Fibroblast of skin of left quadriceps (primary cell): Measurements from ENCODE around the gene ECE2.

Experiments
- DNase-seq, 2 experiments: peaks; one replicate each; pipeline ENCODE4 v3.0.0-alpha.2; 2013; ENCODE audit warnings: low read depth in 2 of 2

Gene ECE2

DNA sequence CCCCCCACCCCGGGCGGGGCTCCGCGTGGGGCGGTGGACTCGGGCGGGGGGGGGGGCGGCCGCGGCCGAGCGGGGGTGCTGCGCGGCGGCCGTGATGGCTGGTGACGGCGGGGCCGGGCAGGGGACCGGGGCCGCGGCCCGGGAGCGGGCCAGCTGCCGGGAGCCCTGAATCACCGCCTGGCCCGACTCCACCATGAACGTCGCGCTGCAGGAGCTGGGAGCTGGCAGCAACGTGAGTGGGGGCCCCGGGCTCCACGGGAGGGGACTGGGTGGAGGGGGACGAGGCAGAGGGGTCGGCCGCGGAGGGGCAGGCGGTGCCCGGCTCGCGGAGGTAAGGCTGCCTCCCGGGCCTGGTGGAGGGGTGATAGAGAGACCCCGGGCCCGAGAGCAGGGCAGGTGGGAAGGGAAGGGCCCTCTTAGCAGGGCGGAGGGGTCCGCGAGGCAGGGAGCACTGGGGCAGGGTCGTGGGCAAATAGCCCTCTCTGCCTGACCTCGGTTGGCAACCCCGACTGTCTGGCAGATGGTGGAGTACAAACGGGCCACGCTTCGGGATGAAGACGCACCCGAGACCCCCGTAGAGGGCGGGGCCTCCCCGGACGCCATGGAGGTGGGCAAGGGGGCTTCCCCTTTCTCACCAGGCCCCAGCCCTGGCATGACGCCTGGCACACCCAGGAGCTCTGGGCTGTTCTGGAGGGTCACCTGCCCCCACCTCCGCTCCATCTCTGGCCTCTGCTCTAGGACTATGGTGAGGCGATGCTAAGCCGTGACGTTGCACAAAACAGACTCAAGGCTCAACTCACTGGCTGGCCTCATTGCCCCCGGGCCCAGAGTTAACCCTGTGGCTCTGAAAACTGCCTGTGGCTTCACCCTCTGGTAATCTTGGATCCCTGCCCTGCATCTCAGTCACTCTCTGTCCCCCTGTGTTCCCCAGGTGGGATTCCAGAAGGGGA, at the start of gene ECE2:
ECE2 (plus strand) TSS at position 62 of the 950 bp plus-strand sequence; CDS start at position 194, 132 bp downstream.
- no peak for DNase-seq

DNA sequence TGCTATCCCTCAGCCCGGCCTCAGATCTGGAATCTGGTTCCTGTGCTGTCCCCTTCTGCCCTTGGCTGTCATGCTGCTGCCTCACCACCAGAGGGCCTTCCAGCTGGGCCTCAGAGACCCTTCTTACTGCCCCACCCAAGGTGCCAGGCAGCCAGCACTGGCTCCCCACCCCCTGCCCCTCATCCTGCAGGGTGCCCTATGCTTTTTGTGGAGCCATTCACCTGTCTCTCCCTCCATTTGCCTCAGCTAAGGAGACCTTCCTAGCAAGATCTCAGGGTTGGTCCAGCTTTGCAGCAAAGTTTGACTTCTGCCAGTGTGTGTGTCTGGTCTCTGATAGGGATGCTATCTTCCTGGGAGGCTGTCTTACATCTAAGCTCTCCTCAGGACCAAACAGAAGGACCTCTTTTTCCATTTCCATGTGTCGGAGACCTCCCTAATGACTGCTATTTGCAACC, 48.3 kb upstream of the ECE2 start:
- no peak for DNase-seq

DNA sequence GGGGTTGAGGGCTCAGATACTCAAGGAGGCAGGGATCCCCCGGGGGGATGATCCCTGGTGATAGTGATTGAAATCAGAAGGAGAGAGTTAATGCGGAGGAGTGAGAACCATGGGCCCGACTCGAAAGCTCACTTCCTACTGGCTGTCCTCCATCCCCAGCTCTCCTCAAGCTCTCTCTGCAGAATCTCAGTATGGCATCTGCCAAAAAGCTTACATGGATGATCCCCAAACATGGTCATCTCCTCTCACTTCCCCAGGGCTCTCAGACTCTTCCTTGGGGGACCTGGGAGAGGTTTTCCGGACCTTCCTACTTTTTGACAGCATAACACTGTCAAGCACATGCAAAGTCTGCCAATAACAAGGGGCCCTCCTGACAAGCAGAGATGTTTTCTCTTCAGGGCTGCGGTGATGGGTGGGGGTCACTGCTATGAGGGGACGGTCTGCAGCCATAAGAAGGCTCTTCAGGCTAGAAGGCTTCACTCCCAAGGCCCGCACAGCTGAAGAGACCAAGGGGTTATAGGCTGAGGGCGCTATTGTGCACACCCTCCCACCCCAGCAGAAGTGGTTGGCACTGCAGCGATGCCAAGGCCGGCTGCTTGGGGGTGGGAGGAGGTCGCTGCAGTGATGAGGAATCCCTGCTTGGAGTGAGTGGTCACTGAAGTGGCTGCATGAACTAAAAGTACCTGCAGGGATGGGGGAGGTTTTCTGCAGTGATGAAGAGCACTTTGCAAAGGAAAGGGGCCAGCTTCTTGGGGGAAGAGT, 47.3 kb upstream of the ECE2 start:
- no peak for DNase-seq

DNA sequence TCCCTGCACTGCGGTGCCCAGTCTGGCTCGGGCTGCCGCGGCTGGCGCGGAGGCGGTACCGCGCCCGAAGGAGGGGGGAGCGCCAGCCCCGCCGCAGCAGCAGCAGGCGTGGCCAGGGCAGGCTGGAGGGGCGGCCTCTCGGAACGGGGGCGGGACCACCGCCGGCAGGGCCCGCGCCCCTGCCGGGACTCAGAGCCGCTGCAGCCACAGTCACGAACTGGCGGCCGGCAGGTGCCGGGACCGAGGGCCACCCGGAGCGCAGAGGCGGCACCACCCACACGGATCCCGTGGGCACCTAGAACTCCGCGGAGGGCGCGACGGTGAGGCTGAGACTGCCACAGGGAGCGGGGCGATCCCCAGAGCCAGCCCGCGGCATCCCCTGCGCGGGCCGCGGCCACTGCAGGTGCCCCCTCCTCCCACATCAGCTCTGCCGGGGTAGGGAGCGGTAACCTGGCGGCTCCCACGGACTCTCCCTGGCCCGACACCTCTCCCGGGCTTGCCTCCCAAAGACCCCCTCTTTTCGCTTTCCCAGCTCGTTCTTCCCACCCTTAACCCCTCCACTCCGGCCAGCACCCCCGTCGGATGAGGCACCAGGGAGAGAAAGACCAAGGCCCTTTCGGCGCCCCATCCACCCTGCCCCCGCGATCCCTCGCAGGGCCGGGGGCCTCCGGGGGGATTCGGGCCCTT, 46.3 kb upstream of the ECE2 start, which contains the start of gene VWA5B2:
VWA5B2 (plus strand) TSS at position 192 of the 687 bp plus-strand sequence. CDS start 944 bp downstream, outside the sequence.
- no peak for DNase-seq

DNA sequence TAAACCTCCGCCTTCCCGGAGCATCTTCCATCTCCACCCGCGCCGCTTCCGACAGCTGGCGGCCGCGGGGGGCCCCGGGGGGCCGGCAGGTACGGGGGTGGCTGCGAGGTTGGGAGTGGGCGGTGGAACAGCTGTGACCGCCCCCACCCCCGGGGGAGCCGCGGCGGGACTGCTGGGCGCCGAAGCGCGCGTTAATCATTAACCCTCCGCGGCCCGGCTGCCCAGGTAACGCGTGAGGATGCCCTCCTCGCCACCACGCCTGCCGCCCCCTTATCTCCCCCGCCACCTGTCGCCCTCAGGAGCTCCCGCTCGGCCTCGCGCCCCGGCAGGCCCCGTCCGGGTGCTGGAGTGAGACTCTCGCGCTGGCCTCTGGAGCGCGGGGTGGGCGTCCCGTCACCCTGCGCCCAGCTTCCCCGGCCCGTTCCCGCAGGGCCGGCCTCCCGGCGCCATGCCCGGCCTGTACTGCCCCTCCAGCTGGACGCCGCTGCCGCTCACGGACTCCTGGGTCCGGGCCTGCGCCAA, 45.7 kb upstream of the ECE2 start:
- no peak for DNase-seq

DNA sequence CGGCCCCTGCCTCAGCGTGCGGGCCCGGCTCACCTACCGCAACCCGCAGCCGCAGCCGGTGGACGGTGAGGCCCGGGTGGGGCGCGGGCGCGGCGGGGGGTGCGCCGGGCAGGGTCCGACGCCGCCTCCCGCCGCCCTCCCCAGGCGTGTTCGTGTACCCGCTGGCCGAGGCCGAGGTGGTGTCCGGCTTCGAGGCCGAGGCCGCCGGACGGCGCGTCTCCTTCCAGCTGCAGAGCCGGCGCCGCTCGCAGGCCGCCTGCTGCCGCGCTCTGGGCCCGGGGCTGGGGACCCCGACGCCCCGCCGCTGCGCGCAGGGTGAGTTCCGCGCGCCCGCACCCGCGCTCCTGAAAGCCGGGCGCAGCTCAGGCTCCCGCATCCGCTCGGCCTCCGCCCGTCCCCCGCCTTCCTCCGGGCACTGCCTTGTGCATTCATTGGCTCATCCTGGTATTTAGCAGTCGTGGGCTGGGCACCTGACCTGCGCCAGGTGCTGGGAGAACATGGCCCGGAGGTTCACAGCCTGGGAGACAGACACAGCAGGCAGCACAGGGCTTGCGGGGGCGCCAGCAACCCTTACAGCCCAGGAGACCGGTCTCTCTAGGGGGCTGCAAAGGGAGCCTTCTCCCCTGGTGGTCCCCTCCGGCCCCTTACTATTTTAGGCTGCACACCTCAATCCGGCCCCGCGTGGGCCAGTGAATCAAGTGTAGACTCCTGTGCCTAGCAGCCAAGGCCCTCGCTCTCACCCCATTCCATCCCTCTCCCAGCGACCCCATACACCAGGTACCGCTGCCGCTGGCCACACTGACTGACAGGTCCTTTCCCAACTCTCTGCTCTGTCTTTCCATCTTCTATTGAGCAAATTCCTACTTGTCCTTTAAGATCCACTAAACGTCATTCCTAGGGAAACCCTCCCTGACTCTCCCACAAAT, 45.0 kb upstream of the ECE2 start:
- DNase-seq: no peak

DNA sequence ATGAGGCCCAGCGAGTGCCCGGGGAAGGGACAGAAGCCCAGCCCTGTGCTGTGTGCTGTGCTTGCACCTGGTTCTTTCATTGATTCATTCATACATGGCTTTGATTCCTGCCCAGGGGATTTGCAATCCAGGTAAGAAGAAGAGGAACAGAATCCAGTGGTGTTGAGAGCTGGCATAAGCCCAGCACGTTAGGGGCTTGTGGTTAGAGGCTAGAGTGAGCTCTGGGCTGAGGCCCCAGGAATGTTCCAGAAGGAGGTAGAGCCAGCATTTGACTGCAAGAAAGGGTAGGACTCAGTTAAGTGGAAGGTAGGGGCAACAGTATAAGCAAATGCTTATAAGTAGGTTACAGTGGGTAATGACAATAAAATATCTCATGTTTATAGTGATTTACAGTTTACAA, 44.2 kb upstream of the ECE2 start:
- DNase-seq: no peak

DNA sequence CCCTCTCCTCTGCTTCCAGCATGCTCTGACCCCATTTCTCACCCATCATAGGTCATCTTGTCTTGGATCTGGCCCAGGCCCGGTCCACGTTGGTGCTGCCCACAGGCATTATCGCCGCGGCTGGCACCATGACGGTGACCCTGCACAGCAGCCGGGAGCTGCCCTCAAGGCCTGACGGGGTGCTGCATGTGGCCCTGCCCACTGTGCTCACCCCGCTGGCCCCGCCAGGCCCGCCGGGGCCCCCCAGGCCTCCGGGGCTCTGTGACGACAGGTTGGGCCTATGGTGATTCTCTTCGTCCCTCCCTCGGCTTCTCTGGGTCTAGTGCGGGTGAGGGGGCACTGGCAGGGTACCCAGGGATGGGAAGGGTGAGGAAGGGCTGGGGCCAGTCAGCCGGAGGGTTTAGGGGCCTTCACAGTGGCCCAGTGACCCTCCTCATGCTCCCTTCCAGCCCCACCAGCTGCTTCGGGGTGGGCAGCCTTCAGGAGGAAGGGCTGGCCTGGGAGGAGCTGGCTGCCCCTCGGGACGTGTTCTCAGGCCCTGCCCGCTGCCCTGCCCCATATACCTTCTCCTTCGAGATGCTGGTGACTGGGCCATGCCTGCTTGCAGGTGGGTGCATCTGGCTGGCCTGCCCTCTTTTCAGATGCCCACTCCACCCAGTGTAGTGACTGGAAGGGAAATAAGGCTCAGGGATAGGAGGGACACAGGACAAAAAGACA, 42.5 kb upstream of the ECE2 start:
- no peak for DNase-seq

DNA sequence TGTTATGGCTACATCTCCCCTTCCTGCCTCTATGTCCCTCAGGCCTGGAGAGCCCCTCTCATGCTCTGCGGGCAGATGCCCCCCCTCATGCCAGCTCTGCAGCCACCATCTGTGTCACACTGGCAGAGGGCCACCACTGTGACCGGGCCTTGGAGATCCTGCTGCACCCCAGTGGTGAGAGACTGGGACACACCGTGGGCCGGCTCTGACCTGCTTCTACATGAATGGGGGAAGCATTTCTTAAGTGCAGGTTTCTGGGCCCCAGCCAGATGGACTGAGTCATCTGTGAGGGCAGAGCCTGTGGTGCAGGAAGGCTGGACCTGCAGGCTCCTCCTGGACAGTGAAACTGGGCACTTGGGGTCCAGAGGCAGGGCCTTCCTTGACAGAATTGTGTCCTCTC, 41.6 kb upstream of the ECE2 start:
- DNase-seq: no peak

DNA sequence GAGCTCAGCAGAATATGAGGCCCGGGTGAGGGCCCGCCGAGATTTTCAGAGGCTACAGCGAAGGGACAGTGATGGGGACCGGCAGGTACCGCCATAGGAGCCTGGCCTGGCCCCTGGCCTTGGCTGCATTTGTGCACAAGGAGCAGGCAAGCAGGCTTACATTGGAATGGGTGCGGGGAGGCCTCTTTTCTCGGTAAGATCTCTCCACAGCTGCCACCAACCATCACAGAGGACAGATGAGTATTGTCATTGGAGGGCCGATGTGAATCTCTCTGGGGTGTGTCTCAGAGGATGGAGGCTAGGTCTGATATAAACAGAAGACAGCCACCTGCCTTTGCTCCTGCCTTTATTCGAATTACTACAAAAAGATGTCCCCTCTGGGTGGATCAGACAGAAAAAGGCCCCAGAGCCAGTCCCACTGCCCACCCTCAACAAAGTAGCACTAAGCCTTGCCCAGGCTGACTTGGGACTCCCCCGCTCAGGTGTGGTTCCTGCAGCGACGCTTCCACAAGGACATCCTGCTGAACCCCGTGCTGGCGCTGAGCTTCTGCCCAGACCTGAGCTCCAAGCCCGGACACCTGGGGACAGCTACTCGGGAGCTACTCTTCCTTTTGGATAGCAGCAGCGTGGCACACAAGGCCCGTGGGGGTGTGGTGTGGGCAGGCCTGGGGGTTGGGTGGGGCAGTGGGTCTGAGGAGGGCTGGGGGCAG, 41.0 kb upstream of the ECE2 start:
- DNase-seq: no peak

DNA sequence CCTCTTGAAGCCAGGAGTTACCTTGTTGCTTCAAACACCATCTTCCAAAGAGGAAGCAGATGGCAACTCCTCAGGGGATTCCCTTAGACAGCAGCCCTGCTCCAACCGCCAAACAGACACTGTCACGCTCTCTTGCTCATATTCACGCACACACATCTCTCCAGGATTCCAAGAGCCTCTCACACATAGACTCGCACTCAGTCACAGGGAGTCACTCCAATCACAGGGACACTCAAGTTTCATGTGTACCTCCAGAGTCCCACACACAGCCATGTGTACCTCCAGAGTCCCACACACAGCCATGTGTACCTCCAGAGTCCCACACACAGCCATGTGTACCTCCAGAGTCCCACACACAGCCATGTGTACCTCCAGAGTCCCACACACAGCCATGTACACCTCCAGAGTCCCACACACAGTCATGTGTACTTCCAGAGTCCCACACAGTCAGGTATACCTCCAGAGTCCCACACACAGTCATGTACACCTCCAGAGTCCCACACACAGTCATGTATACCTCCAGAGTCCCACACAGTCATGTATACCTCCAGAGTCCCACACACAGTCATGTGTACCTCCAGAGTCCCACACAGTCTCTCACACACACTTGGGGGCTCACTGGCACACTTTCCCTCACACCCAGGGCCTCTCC, 40.3 kb upstream of the ECE2 start:
- DNase-seq: no peak

DNA sequence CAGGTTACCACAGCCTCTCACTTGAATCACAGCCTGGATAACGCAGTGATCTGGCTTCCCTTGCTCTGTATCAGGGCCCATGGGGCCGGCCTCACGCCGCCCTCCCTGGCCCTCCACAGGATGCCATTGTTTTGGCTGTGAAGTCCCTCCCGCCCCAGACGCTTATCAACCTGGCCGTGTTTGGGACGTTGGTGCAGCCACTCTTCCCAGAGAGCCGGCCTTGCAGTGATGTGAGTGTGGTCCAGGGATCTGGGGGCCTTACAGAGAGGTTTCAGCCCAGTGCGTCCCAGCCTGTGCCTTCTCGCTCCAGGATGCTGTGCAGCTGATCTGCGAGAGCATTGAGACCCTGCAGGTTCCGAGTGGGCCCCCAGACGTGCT, 39.8 kb upstream of the ECE2 start:
- DNase-seq: no peak

DNA sequence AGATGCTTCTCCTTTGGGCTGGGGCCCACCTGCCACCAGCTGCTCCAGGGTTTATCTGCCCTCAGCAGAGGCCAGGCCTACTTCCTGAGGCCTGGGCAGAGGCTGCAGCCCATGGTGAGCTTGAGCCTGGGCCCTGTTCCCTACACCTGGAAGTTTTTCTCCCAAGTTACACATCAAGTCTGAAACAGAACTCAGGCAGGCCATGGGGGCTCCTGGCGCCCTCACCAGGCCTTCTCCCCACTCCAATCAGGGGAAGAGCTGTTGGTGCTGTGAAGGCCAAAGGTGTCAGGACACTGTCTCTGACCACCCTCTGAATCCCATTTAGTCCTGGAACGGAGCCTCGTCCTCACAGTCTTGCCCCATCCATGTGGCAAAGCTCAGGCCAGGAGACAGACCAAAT, 39.2 kb upstream of the ECE2 start:
- DNase-seq: no peak

DNA sequence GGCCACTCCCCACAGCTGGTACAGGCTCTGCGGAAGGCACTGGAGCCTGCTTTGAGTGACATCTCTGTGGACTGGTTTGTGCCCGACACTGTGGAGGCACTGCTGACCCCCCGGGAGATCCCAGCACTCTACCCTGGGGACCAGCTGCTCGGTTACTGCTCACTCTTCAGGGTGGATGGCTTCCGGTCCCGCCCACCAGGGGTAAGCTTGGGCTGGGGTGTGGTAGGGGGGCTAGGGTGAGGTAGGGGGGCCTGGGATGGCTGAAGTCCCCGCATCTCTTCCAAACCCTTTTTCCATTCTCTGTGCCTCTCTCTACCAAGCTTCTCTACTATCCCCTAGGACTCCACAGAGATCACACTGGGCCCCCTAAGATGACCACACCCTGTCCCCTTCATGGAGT, 38.6 kb upstream of the ECE2 start:
- DNase-seq: no peak

DNA sequence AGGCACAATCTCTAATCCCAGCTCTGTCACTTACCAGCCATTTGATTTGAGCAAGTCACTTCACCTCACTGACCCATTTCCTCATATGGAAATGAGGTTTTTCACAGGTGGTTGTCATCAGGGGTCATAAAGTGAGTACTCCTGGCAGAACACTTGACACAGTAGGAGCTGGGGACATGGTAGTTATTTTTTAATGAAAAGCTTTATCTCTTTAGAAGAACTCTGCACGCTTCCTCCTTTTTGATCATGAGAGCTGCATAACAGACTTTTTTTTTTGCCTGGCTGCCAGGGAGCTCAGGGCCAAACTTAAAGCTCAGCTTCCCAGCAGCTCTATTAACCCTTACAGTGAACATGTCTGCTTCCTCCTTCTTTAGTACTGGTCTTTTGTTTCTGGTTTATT, 38.0 kb upstream of the ECE2 start:
- DNase-seq: no peak

DNA sequence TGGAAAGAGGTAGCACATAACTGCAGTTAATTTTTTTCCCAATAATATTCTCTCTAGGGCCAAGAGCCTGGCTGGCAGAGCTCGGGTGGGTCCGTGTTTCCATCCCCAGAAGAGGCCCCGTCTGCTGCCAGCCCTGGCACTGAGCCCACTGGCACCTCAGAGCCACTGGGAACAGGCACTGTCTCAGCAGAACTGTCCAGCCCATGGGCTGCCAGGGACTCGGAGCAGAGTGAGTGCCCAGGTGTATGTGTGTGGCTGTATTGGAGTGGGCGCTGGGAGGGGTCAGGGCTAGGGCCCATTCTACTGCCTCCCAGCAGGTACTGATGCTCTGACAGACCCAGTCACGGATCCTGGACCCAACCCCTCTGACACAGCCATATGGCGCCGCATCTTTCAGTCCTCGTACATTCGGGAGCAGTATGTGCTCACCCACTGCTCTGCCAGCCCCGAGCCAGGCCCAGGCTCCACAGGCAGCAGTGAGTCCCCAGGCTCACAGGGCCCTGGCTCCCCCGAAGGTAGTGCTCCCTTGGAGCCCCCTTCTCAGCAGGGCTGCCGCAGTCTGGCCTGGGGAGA, 37.5 kb upstream of the ECE2 start:
- no peak for DNase-seq

DNA sequence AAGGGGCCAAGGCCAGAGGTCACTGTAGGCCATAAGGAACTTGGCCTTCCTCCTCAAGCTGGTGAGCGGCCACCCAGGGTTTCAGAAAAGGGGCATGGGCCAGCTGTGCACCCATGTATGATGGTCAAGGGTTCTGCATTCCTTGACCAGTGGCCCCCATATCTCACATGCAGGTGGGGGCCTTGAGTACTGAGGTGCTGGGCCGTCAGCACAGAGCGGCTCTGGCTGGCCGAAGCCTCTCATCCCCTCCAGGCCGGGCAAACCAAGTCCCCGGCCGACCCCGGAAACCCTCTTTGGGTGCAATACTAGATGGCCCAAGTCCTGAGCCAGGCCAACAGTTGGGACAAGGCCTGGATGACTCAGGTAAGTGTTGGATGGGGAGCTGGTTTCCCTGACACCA, 36.6 kb upstream of the ECE2 start:
- no peak for DNase-seq

DNA sequence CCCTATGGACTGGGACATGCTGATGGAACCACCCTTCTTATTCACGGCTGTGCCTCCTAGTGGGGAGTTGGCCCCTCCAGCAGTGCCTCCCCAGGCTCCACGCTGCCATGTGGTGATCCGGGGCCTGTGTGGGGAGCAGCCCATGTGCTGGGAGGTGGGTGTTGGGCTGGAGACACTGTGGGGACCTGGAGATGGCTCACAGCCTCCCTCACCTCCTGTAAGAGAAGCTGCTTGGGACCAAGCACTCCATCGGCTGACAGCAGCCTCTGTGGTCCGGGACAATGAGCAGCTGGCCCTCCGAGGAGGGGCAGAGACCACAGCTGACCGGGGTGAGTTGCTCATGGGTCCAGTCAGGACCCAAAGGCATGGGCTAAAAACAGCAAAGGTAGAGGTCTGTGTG, 36.1 kb upstream of the ECE2 start:
- no peak for DNase-seq
